Fibroblast of pulmonary artery (primary cell): ENCODE measurements around the gene NCK2.

ENCODE experiments used
- DNase-seq: peaks from one replicate; pipeline ENCODE4 v3.0.0-alpha.2; 2010; ENCODE audit warnings: low read depth
- H3K4me3 ChIP-seq: replicated peaks from 2 replicates; pipeline ENCODE4 v1.5.1; 2011; ENCODE audit warnings: low read depth, mild to moderate bottlenecking, control low read depth, low read length, moderate library complexity
- TF ChIP-seq, protein P1 (sequence below): IDR thresholded peaks from 2 replicates; pipeline ENCODE4 v1.5.1; 2011; ENCODE audit warnings: mild to moderate bottlenecking, control low read depth, low read length, inconsistent platforms; ENCODE audit errors: missing control alignments

NCK2 gene

DNA sequence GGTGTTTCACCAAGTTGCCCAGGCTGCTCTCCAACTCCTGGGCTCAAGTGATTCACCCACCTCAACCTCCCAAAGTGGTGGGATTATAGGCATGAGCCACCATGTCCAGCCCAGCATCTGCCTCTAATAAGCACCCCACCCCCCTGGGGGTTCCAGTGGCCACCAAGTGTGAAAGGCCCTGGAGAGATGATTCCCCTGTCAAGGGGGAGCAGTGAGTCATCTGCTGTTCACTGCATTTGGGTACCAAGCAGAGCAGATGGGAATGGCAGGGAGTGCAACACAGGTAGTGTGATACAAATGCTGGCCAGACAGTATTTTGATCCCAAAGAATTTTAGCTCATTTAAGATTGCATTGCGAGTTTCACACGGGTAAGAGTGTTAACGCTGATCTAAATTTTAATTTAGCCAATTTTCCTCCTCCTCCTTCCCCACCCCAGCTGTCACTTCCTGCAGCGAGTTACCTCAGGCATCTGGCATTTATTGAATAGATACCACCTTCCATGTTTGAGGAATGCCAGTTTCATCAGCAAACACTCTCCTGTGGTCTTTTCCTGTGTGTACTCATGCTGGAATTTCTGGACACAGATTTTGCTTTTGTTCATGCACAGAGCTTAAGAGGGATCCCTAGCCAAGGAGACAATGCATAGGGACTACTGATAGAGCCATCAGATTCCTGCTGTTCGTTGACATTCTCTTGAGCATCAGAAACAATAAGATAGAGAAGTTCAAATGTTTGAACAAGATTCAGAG, 32.4 kb upstream of the NCK2 start:
- H3K4me3 ChIP-seq: no peak overlapping the region
- TF ChIP-seq, protein P1, sequence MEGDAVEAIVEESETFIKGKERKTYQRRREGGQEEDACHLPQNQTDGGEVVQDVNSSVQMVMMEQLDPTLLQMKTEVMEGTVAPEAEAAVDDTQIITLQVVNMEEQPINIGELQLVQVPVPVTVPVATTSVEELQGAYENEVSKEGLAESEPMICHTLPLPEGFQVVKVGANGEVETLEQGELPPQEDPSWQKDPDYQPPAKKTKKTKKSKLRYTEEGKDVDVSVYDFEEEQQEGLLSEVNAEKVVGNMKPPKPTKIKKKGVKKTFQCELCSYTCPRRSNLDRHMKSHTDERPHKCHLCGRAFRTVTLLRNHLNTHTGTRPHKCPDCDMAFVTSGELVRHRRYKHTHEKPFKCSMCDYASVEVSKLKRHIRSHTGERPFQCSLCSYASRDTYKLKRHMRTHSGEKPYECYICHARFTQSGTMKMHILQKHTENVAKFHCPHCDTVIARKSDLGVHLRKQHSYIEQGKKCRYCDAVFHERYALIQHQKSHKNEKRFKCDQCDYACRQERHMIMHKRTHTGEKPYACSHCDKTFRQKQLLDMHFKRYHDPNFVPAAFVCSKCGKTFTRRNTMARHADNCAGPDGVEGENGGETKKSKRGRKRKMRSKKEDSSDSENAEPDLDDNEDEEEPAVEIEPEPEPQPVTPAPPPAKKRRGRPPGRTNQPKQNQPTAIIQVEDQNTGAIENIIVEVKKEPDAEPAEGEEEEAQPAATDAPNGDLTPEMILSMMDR: no peak
- peak; percentile 53 for DNase-seq

DNA sequence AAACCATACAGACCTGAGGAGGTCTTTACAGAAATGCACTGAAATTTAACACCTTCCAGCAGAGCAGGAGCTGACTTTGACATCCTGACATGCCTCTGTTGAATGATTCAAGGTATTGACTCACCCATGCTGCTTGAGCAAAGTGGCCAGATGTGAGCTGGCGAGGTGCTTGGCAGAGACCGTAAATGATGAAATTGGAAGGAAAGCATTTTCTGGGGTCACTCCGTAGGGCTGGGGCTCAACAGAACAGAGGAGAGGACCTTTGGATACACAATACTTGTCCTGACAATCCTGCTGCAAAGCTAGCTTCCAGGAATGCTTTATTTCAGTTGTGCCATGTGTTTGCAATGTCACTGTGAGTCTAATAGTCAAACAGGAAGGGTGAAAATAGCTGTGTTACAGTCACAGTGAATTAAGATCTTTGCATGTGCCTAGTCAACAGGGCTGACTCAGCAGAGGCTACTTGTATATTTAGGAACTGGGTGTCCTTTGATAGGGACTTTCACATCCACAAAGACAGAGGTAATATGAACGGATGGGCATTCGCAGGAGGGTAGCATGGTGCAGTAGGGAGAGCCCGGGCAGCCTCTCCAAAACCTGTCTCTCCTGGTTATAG, 31.6 kb upstream of the NCK2 start:
- no peak overlapping the region for H3K4me3 ChIP-seq
- DNase-seq: peak; percentile 45
- TF ChIP-seq, protein P1: no peak

GRCh38 chr2:105714141-105714540, 30.6 kb upstream of the NCK2 start:
- H3K4me3 ChIP-seq: no peak overlapping the region
- DNase-seq: no peak
- TF ChIP-seq, protein P1: no peak

GRCh38 chr2:105718846-105719481, 25.7 kb upstream of the NCK2 start:
- H3K4me3 ChIP-seq: no peak overlapping the region
- no peak for DNase-seq
- TF ChIP-seq, protein P1: no peak

DNA sequence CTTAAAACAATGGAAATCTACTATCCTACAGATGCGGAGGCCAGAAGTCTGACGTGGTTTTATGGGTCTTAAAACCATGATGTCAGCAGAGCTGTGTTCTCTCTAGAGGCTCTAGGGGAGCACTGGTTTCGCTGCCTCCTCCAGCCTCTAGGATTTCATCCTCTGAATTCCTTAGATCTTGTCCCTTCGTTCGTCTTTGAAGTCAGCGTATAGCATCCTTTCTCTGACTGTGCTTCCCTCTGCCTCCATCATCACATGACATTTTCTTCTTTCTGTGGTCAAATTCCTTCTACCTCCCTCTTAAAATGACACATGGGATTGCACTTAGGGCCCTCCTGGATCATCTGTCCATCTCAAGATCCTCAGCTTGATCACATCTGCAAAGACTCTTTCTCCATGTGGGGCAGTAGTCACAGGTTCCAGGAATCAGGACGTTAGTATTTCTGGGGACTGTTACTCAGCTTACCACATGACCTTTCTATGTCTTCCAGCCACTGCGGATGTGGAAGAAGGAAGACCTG, 22.7 kb upstream of the NCK2 start:
- TF ChIP-seq, protein P1: no peak
- no peak overlapping the region for H3K4me3 ChIP-seq
- no peak for DNase-seq

DNA sequence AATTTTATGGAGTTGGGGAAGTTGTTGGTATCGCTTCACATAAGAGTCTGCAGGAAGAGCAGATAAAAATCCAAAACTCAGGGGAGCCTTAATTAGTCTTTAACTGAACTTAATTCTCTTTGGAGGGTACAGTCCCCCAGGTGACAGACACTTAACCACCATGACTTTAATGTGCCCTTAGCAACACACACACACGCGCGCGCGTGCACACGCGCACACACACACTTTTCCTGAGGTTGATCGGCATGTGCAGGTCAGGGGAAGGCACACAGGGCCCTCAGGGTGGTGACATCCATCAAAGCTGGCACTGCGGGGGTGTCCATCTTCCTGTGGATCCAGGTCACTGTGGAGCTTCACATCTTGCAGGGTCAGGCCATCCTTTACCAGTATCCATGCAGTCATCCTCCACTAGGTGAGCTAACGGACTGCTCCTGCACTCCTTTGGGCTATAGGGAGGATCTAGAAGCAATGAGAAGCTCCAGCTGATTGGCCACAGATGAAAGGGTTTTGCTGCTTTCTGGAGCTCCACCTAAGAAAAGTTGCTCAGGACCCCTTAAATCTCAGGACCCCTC, 21.9 kb upstream of the NCK2 start:
- DNase-seq: no peak
- TF ChIP-seq, protein P1: no peak
- H3K4me3 ChIP-seq: no peak overlapping the region
